Measurements from ENCODE around the gene PCBP2.

Gene PCBP2

GRCh38 chr12:53463802-53464560 lies 12.1 kb downstream of the PCBP2 start:
- Histone ChIP-seq H3K79me2 (ENCODE audit: insufficient read depth, low read depth) (peaks cover 98% of the 10 kb centered on the region), H3K27ac (peak overlapping the region; percentile 59; the same call in 1 of the 2 replicates), H3K27me3 (ENCODE audit: insufficient read depth, low read depth) (no peaks in the 10 kb centered on the region), H3K36me3 (ENCODE audit: insufficient read depth) (peaks cover 96% of the 10 kb centered on the region), H2AFZ (ENCODE audit: low read depth) (no peak overlapping the region), H4K20me1 (ENCODE audit: insufficient read depth) (peaks cover 55% of the 10 kb centered on the region), H3K4me3 (IDR thresholded peaks at IDR 0.05; ENCODE audit: insufficient read depth, low read depth, low read length) (no peak overlapping the region), H3K4me1 (ENCODE audit: low read depth, poor library complexity, severe bottlenecking) (peaks cover 100% of the 10 kb centered on the region), H3K4me2 (peak overlapping the region; percentile 93), H3K9ac (peak overlapping the region; percentile 9; the same call in 1 of the 2 replicates)
- TF ChIP-seq CTCF (conservative IDR thresholded peaks at IDR 0.05; ENCODE audit: low read depth, low read length): no peak

GRCh38 chr12:53464685-53465418 lies 12.9 kb downstream of the PCBP2 start:
- no peak overlapping the region for H2AFZ ChIP-seq (ENCODE audit: low read depth)
- no peak overlapping the region for H3K4me3 ChIP-seq (IDR thresholded peaks at IDR 0.05; ENCODE audit: insufficient read depth, low read depth, low read length)
- H3K4me2 ChIP-seq: peak overlapping the region; percentile 77
- no peak overlapping the region; the same call in 1 of the 2 replicates for H3K9ac ChIP-seq
- no peak for TF ChIP-seq CTCF (conservative IDR thresholded peaks at IDR 0.05; ENCODE audit: low read depth, low read length)
- peaks cover 97% of the 10 kb centered on the region for H3K79me2 ChIP-seq (ENCODE audit: insufficient read depth, low read depth)
- H3K36me3 ChIP-seq (ENCODE audit: insufficient read depth): peaks cover 91% of the 10 kb centered on the region
- H3K27ac ChIP-seq: peak overlapping the region; percentile 59
- H4K20me1 ChIP-seq (ENCODE audit: insufficient read depth): peaks cover 52% of the 10 kb centered on the region
- H3K27me3 ChIP-seq (ENCODE audit: insufficient read depth, low read depth): no peaks in the 10 kb centered on the region
- H3K4me1 ChIP-seq (ENCODE audit: low read depth, poor library complexity, severe bottlenecking): peaks cover 100% of the 10 kb centered on the region

- peak; percentile 20; the same call in 1 of the 2 replicates for TF ChIP-seq CTCF (conservative IDR thresholded peaks at IDR 0.05; ENCODE audit: low read depth, low read length)
- Histone ChIP-seq H2AFZ (ENCODE audit: low read depth) (no peak overlapping the region), H3K79me2 (ENCODE audit: insufficient read depth, low read depth) (peaks cover 94% of the 10 kb centered on the region), H3K4me3 (IDR thresholded peaks at IDR 0.05; ENCODE audit: insufficient read depth, low read depth, low read length) (no peak overlapping the region), H3K9ac (no peak overlapping the region; the same call in 1 of the 2 replicates), H4K20me1 (ENCODE audit: insufficient read depth) (peaks cover 44% of the 10 kb centered on the region), H3K4me1 (ENCODE audit: low read depth, poor library complexity, severe bottlenecking) (peaks cover 100% of the 10 kb centered on the region), H3K27me3 (ENCODE audit: insufficient read depth, low read depth) (no peaks in the 10 kb centered on the region), H3K36me3 (ENCODE audit: insufficient read depth) (peaks cover 86% of the 10 kb centered on the region; the same call in 1 of the 2 replicates), H3K27ac (peak overlapping the region; percentile 59), H3K4me2 (peak overlapping the region; percentile 77)
These were observed 13.8 kb downstream of the PCBP2 start for GRCh38 chr12:53465679-53466078.

GRCh38 chr12:53466640-53467039 lies 14.7 kb downstream of the PCBP2 start:
- H3K27me3 ChIP-seq (ENCODE audit: insufficient read depth, low read depth): no peaks in the 10 kb centered on the region
- H3K9ac ChIP-seq: no peak overlapping the region; the same call in 1 of the 2 replicates
- TF ChIP-seq CTCF (conservative IDR thresholded peaks at IDR 0.05; ENCODE audit: low read depth, low read length): no peak
- peaks cover 37% of the 10 kb centered on the region for H4K20me1 ChIP-seq (ENCODE audit: insufficient read depth)
- H3K4me2 ChIP-seq: peak overlapping the region; percentile 77
- H2AFZ ChIP-seq (ENCODE audit: low read depth): no peak overlapping the region
- peaks cover 99% of the 10 kb centered on the region for H3K4me1 ChIP-seq (ENCODE audit: low read depth, poor library complexity, severe bottlenecking)
- peaks cover 91% of the 10 kb centered on the region for H3K79me2 ChIP-seq (ENCODE audit: insufficient read depth, low read depth)
- H3K4me3 ChIP-seq (IDR thresholded peaks at IDR 0.05; ENCODE audit: insufficient read depth, low read depth, low read length): no peak overlapping the region
- H3K27ac ChIP-seq: peak overlapping the region; percentile 59
- H3K36me3 ChIP-seq (ENCODE audit: insufficient read depth): peaks cover 83% of the 10 kb centered on the region; the same call in 1 of the 2 replicates
